GM10248 (cell line): ENCODE measurements around the gene SRRM3.
A peak's percentile ranks its signal among the peaks of the same experiment; 100 is the strongest.
"Not testable (repeated sequence)": the region's sequence is repeated elsewhere in the genome, so short reads cannot be mapped to it uniquely, and the experiment has no call there.

Experiments used
- CTCF ChIA-PET: fragments of 300-600 bp; sonication (Branson Sonifier 250); formaldehyde crosslinking; extraction: SDS; loops from one replicate; lab custom pipeline; 2021; ENCODE audit warnings: antibody characterized with exemption; lab: Yijun Ruan, JAX
- POLR2A ChIA-PET: fragments of 350-650 bp; sonication (Branson Sonifier 250); formaldehyde crosslinking; extraction: SDS; loops from one replicate; lab custom pipeline; 2020; ENCODE audit warnings: antibody characterized with exemption; lab: Yijun Ruan, JAX
- DNase-seq: peaks from one replicate; pipeline ENCODE4 v3.0.0; 2012; ENCODE audit errors: extremely low spot score
- TF ChIP-seq, protein P1 (sequence below): IDR thresholded peaks from 2 replicates; pipeline ENCODE4 v1.5.1; 2012; ENCODE audit warnings: mild to moderate bottlenecking, low read depth; ENCODE audit errors: extremely low read depth, missing control alignments, control extremely low read depth

The SRRM3 gene, protein sequence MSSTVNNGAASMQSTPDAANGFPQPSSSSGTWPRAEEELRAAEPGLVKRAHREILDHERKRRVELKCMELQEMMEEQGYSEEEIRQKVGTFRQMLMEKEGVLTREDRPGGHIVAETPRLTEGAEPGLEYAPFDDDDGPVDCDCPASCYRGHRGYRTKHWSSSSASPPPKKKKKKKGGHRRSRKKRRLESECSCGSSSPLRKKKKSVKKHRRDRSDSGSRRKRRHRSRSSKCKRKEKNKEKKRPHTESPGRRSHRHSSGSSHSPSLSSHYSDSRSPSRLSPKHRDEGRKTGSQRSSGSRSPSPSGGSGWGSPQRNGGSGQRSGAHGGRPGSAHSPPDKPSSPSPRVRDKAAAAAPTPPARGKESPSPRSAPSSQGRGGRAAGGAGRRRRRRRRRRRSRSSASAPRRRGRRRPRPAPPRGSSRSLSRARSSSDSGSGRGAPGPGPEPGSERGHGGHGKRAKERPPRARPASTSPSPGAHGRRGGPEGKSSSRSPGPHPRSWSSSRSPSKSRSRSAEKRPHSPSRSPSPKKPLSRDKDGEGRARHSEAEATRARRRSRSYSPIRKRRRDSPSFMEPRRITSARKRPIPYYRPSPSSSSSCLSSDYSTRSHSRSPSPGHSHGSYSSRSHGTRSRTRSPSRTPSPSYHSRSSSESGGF

DNA sequence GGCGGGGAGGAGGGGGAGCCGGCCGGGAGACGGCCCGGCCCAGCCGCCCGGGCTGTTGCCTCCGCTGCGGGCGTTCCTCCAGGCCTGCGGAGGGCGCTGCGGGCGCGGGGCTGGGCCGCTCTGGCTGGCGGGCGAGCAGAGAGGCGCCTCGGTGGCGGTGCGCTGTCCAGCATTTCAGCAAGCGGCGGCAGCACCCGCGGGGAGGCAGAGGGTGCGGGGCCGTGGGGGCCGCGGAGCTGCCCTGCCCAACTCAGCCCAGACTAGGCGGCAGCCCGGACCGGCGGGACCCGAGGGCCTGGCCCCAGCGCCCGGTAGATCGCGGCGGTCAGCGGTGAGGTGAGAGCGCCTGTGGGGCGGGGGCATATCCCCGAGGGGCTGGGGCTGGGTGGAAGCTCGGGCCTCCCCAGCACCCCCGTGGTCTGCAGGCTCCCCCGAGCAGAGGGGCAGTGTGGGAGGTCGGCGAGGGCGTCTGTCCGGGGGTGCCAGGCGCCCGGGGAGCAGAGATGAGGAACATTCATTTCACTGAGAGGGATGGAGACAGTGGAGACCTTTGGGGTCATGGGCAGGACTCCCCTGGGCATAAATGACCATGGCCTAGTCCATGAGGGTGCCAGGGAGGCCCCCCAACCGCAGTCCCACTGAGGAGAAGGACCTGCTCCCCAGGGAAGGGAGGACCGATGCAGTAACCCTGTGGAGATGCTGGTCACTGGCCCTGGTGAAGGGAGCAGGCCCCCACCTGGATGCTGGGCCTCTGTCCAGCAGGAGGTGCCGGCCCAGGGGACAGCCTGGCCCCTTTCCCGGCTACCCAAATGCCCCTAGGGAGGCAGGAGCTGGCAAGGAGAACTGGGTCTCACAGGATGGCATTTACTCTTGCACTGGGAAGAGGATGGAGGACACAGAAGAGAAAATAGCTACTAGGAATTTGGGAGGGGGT lies at the start of gene SRRM3:
TSS of gene SRRM3 (plus strand) at position 165 of the 934 bp plus-strand sequence. CDS start 33,171 bp downstream, outside the sequence.
- ChIA-PET CTCF (interaction anchor here (0.6 to 1.9 kb wide), 10 partner anchors 14 to 158 kb away, joined by 3 to 6 read pairs (median 3); no protein-coding TSS in a partner anchor), POLR2A (no interaction called here)
- DNase-seq, result peak; percentile 89
- TF ChIP-seq, protein P1, sequence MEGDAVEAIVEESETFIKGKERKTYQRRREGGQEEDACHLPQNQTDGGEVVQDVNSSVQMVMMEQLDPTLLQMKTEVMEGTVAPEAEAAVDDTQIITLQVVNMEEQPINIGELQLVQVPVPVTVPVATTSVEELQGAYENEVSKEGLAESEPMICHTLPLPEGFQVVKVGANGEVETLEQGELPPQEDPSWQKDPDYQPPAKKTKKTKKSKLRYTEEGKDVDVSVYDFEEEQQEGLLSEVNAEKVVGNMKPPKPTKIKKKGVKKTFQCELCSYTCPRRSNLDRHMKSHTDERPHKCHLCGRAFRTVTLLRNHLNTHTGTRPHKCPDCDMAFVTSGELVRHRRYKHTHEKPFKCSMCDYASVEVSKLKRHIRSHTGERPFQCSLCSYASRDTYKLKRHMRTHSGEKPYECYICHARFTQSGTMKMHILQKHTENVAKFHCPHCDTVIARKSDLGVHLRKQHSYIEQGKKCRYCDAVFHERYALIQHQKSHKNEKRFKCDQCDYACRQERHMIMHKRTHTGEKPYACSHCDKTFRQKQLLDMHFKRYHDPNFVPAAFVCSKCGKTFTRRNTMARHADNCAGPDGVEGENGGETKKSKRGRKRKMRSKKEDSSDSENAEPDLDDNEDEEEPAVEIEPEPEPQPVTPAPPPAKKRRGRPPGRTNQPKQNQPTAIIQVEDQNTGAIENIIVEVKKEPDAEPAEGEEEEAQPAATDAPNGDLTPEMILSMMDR, result peak; percentile 97

DNA sequence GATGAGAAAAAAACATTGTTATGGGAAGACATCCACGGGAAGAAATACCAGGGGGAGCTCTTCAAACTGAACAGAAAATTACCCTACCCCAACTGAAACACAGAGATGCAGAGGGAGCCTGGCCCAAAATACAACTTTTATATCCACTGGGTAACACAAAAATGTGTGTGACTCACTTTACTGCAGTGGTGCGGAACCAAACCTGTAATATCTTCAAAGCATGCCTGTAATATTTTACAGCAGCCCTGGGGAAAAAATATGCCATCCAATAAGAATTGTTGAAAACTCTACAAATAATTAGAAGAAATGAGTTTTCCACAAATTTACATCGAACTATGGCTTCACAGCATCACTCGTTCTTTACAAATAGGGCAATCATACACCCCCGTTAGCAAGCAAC lies 49.8 kb upstream of the SRRM3 start:
- CTCF ChIA-PET, result no interaction called here
- TF ChIP-seq, protein P1, result no peak

DNA sequence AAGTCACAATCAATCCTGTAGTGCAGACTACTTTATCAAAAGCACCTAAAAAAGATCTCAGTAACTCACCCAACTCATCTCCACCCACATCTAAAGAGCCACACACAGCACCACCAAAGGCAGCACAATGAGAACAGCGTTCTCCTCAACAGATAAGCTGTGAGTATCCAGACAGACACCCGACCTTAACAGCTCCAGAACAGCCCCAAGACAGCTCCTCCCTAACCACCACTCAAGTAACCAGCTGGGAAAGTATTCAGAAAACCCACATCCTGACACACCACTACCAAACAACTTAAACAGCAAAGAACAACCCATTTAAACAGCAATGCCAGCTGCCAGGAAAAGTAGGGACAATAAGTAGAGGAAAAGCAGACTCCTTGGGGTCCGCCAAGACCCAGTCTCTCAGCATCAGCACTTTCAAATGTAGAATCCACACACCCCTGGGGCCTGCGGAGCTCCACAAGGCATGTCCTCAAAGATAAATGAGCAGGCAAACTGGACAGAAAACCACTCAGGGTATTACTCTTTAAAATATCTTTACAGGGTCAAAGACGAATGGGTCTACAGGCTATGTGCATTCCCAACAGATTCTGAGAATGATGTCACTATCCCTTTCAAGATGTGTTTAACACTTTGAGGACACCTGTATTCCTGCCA lies 48.0 kb upstream of the SRRM3 start:
- CTCF ChIA-PET, result interaction anchor here (1.3 kb wide), 1 partner anchor 25 kb away, joined by 5 read pairs; no protein-coding TSS in a partner anchor
- POLR2A ChIA-PET, DNase-seq: not testable (repeated sequence)

More for the DNA sequence above, 49.8 kb upstream of the SRRM3 start:
- DNase-seq, result no peak
- POLR2A ChIA-PET, result no interaction called here

DNA sequence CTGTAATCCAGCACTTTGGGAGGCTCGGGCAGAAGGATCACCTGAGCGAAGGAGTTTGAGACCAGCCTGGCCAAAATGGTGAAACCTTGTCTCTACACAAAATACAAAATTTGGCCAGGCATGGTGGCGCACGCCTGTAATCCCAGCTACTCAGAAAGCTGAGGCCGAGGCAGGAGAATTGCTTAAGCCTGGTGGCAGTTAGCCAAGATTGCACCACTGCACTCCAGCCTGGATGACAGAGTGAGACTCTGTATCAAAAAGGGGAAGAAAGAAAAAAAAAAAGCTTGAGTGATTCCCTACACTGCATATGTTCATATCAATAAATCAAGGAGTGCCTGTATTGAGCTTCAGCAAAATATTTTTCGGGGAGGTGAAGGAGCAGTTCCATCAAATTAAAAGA lies 45.8 kb upstream of the SRRM3 start:
- POLR2A ChIA-PET, result no interaction called here
- CTCF ChIA-PET, result interaction anchor here (1.0 to 1.2 kb wide), 2 partner anchors 22 to 106 kb away, joined by 3 read pairs; no protein-coding TSS in a partner anchor
- DNase-seq, result no peak
- TF ChIP-seq, protein P1, result no peak

DNA sequence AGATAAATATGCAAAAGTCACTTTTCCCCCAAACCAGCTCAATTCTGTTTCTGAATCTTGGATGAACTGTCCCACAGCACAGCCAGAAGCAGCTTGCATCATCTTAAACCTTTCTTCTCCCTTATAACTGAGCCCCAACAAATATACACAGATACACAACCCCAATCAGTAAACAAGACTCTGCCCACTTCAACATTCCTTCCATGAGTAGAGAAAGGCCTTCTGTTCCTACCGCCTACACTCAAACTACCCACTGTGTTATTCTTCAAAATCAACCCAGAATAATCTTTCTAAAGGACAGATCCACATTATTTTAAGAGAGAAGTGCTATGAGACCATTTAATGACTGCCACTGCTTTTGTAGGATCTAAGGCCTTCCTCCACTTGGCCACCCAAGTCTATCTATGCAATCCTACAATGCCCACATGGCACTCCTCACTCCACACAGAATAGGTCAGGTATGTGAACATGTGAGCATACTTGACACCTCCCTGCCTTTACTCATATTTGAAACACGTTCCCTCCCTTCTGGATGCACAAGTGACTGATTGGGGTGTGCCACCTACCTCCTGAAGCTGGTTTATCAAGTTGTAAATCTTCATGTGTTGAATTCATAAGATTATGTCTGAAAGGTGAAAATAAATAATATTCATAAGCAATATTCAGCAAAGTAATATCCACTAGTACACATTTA lies 44.6 kb upstream of the SRRM3 start:
- POLR2A ChIA-PET, DNase-seq: not testable (repeated sequence)
- CTCF ChIA-PET, result interaction anchor here (1.0 kb wide), 1 partner anchor 21 kb away, joined by 3 read pairs; no protein-coding TSS in a partner anchor

DNA sequence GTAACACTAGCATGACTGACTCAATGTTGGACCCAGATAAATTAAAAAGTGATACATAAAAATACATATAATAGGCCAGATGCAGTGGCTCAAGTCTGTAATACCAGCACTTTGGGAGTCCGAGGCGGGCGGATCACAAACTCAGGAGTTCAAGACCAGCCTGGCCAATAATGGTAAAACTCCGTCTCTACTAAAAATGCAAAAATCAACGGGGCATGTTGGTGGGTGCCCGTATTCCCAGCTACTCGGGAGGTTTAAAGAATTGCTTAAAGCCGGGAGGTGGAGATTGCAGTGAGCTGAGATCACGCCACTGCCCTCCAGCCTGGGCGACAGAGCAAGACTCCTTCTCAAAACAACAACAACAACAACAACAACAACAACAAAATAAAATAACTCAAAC lies 43.3 kb upstream of the SRRM3 start:
- POLR2A ChIA-PET, CTCF ChIA-PET, DNase-seq: not testable (repeated sequence)

DNA sequence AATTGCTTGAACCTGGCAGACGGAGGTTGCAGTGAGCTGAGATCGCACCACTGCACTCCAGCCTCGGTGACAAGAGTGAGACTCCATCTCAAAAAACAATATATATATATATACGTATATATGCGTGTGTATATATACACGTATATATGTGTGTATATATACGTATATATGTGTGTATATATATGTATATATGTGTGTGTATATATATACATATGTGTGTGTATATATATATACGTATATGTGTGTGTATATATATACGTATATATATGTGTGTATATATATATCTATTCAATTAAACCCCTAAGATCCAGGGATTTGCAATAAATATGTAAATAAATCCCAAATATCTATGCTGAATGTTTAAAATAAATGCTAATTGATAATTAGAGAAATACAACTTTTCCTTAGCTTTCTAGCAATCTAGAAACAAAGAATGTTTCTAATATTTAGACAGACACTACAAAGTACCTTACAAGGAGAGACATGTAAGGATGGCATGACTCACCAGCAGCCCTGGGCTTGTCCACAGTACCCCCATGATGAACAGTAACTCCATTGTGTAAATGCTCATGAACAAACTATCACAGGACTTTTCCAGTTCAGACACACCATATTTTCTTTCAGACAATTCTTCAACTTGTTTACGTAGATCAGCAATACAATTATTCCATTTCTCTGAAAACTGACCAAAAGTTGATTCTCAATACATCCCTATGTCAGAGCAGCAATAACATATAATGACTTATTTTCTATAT lies 39.1 kb upstream of the SRRM3 start:
- POLR2A ChIA-PET, CTCF ChIA-PET, DNase-seq: not testable (repeated sequence)

DNA sequence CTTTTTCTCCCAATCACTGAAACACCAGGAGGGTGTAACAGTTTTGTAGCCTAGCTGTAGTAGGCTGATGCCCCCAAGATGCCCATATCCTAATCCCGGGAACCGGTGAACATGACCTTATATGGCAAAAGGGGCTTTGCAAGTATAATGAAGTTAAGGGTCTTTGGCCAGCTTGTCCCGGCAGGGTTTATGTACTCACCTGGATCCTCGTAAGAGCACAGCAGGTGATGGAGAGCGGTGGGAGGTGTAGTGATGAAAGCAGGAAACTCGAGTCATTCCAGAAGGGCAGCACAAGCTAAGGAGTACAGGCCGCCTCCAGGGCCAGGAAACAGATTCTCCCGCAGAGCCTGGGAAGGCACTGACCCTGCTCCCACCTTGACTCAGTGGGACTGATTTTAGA lies 37.9 kb upstream of the SRRM3 start:
- CTCF ChIA-PET, DNase-seq, POLR2A ChIA-PET: not testable (repeated sequence)
